Measurements from ENCODE around the gene AK9. TPM values are rescaled to one million over a fixed set of nuclear protein-coding genes. Genes with fewer than 3 reads are reported as not detected.

AK9 gene
- polyA plus RNA-seq, 1 donor from 2014 or later = 27.7 TPM

DNA sequence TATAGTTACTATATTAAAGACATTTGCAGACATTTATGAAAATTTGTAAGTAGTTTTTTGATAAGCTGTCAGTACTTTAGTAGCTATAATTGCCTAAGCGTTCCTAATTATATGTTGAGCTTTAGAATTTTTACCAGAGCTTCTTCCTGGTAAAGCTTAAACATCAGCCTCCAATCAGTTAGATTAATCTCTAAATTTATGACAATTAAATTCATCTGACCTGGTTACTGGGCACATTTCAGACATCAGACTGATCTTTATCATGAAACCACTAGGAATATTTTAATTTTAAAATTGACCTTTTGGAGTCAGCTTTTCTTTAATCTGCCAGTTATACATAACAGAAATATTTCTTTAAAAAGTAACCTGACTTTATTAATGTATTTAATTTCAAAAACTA, 23.6 kb upstream of the AK9 start:
- Histone ChIP-seq H3K36me3 (ENCODE audit: insufficient read depth, low read length) (no peaks in the 10 kb centered on the region), H2AFZ (ENCODE audit: low read depth, low read length) (no peak overlapping the region), H3K79me2 (replicated peaks; ENCODE audit: insufficient read depth, low read length) (no peaks in the 10 kb centered on the region), H3K27ac (ENCODE audit: low read length) (no peak overlapping the region), H4K20me1 (ENCODE audit: insufficient read depth) (no peaks in the 10 kb centered on the region), H3F3A (ENCODE audit: insufficient read depth, low read length, poor library complexity, severe bottlenecking) (no peaks in the 10 kb centered on the region), H3K9me2 (ENCODE audit: insufficient read depth, low read length) (no peaks in the 10 kb centered on the region), H3K27me3 (ENCODE audit: insufficient read depth, low read depth, low read length) (no peaks in the 10 kb centered on the region), H3K4me2 (ENCODE audit: low read length) (no peak overlapping the region), H3K9ac (ENCODE audit: low read length) (no peak overlapping the region), H3K9me3 (ENCODE audit: low read length) (no peaks in the 10 kb centered on the region), H3K4me3 (ENCODE audit: low read length) (no peak overlapping the region)
- TF ChIP-seq RAD21 (conservative IDR thresholded peaks at IDR 0.05) (no peak), SMC3 (conservative IDR thresholded peaks at IDR 0.05; ENCODE audit: poor library complexity) (no peak), CTCF (IDR thresholded peaks at IDR 0.05; ENCODE audit: poor library complexity, severe bottlenecking) (no peak), POLR2AphosphoS5 (IDR thresholded peaks at IDR 0.05) (no peak)

DNA sequence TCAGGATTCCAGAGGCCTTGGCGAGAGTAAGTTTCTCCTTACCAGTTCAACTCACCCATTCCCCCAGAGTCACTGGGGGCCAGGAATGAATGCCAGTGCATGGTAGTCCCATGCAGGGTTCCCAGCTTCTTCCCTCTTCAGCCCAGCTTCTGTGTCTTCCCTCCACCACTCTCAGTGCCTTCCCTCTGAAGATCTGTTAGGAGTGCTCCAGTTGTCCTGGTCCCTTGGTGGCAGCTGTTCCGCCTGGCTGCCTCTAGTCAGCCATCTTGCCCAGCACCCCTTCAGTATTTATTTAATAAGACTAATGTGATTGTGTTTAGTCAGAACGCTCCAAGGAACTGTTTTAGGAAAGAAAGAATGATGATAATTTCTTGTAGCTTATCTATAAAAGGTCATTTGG, 23.2 kb upstream of the AK9 start:
- H2AFZ ChIP-seq (ENCODE audit: low read depth, low read length) = no peak overlapping the region
- no peaks in the 10 kb centered on the region for H3K27me3 ChIP-seq (ENCODE audit: insufficient read depth, low read depth, low read length)
- no peak overlapping the region for H3K4me3 ChIP-seq (ENCODE audit: low read length)

More for the DNA sequence above, 23.2 kb upstream of the AK9 start:
- Histone ChIP-seq H3K27ac (ENCODE audit: low read length) (no peak overlapping the region), H3K36me3 (ENCODE audit: insufficient read depth, low read length) (no peaks in the 10 kb centered on the region), H3K9me2 (ENCODE audit: insufficient read depth, low read length) (no peaks in the 10 kb centered on the region), H3K4me2 (ENCODE audit: low read length) (no peak overlapping the region), H3K79me2 (replicated peaks; ENCODE audit: insufficient read depth, low read length) (no peaks in the 10 kb centered on the region), H3F3A (ENCODE audit: insufficient read depth, low read length, poor library complexity, severe bottlenecking) (no peaks in the 10 kb centered on the region), H3K9ac (ENCODE audit: low read length) (no peak overlapping the region), H3K9me3 (ENCODE audit: low read length) (no peaks in the 10 kb centered on the region), H4K20me1 (ENCODE audit: insufficient read depth) (no peaks in the 10 kb centered on the region)
- TF ChIP-seq CTCF (IDR thresholded peaks at IDR 0.05; ENCODE audit: poor library complexity, severe bottlenecking) (no peak), POLR2AphosphoS5 (IDR thresholded peaks at IDR 0.05) (no peak), TAF1 (IDR thresholded peaks at IDR 0.05; ENCODE audit: low read depth) (no peak), RAD21 (conservative IDR thresholded peaks at IDR 0.05) (no peak), SMC3 (conservative IDR thresholded peaks at IDR 0.05; ENCODE audit: poor library complexity) (no peak), EP300 (conservative IDR thresholded peaks at IDR 0.05; ENCODE audit: poor library complexity, severe bottlenecking) (no peak), MXI1 (conservative IDR thresholded peaks at IDR 0.05; ENCODE audit: poor library complexity, severe bottlenecking) (no peak), EZH2 (IDR thresholded peaks at IDR 0.05; ENCODE audit: borderline replicate concordance, insufficient read depth, low read length, poor library complexity, severe bottlenecking) (no peak)
- TF ChIP-seq, protein P1, sequence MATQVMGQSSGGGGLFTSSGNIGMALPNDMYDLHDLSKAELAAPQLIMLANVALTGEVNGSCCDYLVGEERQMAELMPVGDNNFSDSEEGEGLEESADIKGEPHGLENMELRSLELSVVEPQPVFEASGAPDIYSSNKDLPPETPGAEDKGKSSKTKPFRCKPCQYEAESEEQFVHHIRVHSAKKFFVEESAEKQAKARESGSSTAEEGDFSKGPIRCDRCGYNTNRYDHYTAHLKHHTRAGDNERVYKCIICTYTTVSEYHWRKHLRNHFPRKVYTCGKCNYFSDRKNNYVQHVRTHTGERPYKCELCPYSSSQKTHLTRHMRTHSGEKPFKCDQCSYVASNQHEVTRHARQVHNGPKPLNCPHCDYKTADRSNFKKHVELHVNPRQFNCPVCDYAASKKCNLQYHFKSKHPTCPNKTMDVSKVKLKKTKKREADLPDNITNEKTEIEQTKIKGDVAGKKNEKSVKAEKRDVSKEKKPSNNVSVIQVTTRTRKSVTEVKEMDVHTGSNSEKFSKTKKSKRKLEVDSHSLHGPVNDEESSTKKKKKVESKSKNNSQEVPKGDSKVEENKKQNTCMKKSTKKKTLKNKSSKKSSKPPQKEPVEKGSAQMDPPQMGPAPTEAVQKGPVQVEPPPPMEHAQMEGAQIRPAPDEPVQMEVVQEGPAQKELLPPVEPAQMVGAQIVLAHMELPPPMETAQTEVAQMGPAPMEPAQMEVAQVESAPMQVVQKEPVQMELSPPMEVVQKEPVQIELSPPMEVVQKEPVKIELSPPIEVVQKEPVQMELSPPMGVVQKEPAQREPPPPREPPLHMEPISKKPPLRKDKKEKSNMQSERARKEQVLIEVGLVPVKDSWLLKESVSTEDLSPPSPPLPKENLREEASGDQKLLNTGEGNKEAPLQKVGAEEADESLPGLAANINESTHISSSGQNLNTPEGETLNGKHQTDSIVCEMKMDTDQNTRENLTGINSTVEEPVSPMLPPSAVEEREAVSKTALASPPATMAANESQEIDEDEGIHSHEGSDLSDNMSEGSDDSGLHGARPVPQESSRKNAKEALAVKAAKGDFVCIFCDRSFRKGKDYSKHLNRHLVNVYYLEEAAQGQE (IDR thresholded peaks at IDR 0.05; ENCODE audit: borderline replicate concordance) = no peak

All from neural cell (in vitro differentiated cells).